HCT116 (cell line): ENCODE data around the gene TIAM2. TPM values are rescaled to one million over a fixed set of nuclear protein-coding genes. Genes with fewer than 3 reads are reported as not detected.

ENCODE experiments used
- ATAC-seq: fragments of 200-7000 bp; cut with Tn5 transposase; 2 replicates; pipeline ENCODE4 v1.9.1; 2020; ENCODE audit warnings: mild to moderate bottlenecking, moderate library complexity
- BruUV-seq: library from RNA; stranded (reverse); fragments of 400-500 nt; replicated peaks from 2 replicates; lab custom pipeline; 2021; lab: Mats Ljungman, UMichigan
- CTCF ChIA-PET: fragments of 300-600 bp; sonication (Branson Sonifier 250); formaldehyde crosslinking; loops from one replicate; lab custom pipeline; 2021; ENCODE audit warnings: antibody characterized with exemption; lab: Charles Lee
- POLR2A ChIA-PET: fragments of 300-600, 350-600 bp; sonication (Branson Sonifier 250); formaldehyde crosslinking; loops from one replicate; lab custom pipeline; 2021; ENCODE audit warnings: antibody characterized with exemption; lab: Charles Lee
- RAD21 ChIA-PET, 2 experiments: fragments of 300-600 bp; sonication (Branson Sonifier 250); formaldehyde crosslinking; loops; one replicate each; lab custom pipeline; 2023; ENCODE audit warnings: low total read pairs in 2 of 2; ENCODE audit not compliant: uncharacterized antibody in 2 of 2, unreplicated experiment in 2 of 2, low non-redundant PET in 1 of 2; lab: Charles Lee
- DNase-seq: peaks from one replicate; pipeline ENCODE4 v3.0.0-alpha.2; 2010; ENCODE audit warnings: low read depth, low spot score
- H2AFZ ChIP-seq: fragments of 200-600 bp; shearing (Covaris generic), sonication (generic); 2 replicates; pipeline ENCODE4 v1.6.1; 2017; ENCODE audit warnings: low read depth, mixed run types, mixed read lengths, antibody characterized with exemption, low read length; ENCODE audit not compliant: poor library complexity, severe bottlenecking
- H3K27ac ChIP-seq: 2 replicates; pipeline ENCODE4 v1.5.1; 2012; ENCODE audit warnings: low read depth, low read length
- H3K27me3 ChIP-seq: fragments of 200-600 bp; sonication (generic); 2 replicates; pipeline ENCODE4 v1.6.1; 2016; ENCODE audit warnings: mixed run types, low read length, mixed read lengths; ENCODE audit not compliant: insufficient read depth
- H3K36me3 ChIP-seq, 2 experiments: fragments of 200-500 bp in 1 of 2; fragments of 200-600 bp in 1 of 2; sonication (Bioruptor generic) in 1 of 2; sonication (generic) in 1 of 2; 2 replicates each; pipeline versions ENCODE4 v1.5.1 to v1.6.1; 2014 to 2016; ENCODE audit warnings: low read length in 2 of 2, inconsistent platforms in 1 of 2, mixed read lengths in 1 of 2, mixed run types in 1 of 2; ENCODE audit not compliant: insufficient read depth in 2 of 2, control insufficient read depth in 1 of 2
- H3K4me1 ChIP-seq, 2 experiments: fragments of 200-600 bp in 1 of 2; sonication (generic) in 1 of 2; 2 replicates each; pipeline versions ENCODE4 v1.5.1 to v1.6.1; 2012 to 2017; ENCODE audit warnings: low read length in 2 of 2, inconsistent platforms in 1 of 2, mild to moderate bottlenecking in 1 of 2, mixed read lengths in 1 of 2, mixed run types in 1 of 2, moderate library complexity in 1 of 2; ENCODE audit not compliant: insufficient read depth in 2 of 2, control insufficient read depth in 1 of 2
- H3K4me2 ChIP-seq: fragments of 200-600 bp; sonication (generic); 2 replicates; pipeline ENCODE4 v1.6.1; 2017; ENCODE audit warnings: mixed run types, low read length, mixed read lengths
- H3K4me3 ChIP-seq, 2 experiments: fragments of 200-600 bp in 1 of 2; sonication (generic) in 1 of 2; replicated peaks in 1 of 2; 2 replicates each; pipeline ENCODE4 v1.5.1; 2011 to 2016; ENCODE audit warnings: low read length in 2 of 2, control low read depth in 1 of 2, low read depth in 1 of 2, mild to moderate bottlenecking in 1 of 2, mixed read lengths in 1 of 2, mixed run types in 1 of 2
- H3K79me2 ChIP-seq: fragments of 200-600 bp; sonication (generic); 2 replicates; pipeline ENCODE4 v1.6.1; 2017; ENCODE audit warnings: mild to moderate bottlenecking, mixed run types, low read length, moderate library complexity, mixed read lengths; ENCODE audit not compliant: insufficient read depth
- H3K9ac ChIP-seq: fragments of 200-600 bp; sonication (generic); 2 replicates; pipeline ENCODE4 v1.6.1; 2016; ENCODE audit warnings: low read length, mixed read lengths
- H3K9me2 ChIP-seq: fragments of 200-600 bp; sonication (generic), shearing (Covaris generic); 2 replicates; pipeline ENCODE4 v1.6.1; 2017; ENCODE audit warnings: mixed run types, mild to moderate bottlenecking, moderate library complexity; ENCODE audit not compliant: insufficient read depth
- H3K9me3 ChIP-seq, 2 experiments: fragments of 200-500 bp in 1 of 2; fragments of 200-600 bp in 1 of 2; sonication (Bioruptor generic) in 1 of 2; sonication (generic) in 1 of 2; 2 replicates each; pipeline ENCODE4 v1.6.1; 2014 to 2017; ENCODE audit warnings: low read length in 2 of 2, mixed read lengths in 2 of 2, inconsistent platforms in 1 of 2, low read depth in 1 of 2, mild to moderate bottlenecking in 1 of 2, mixed run types in 1 of 2, moderate library complexity in 1 of 2; ENCODE audit not compliant: control insufficient read depth in 1 of 2, insufficient read depth in 1 of 2
- H4K20me1 ChIP-seq: fragments of 200-600 bp; sonication (generic), shearing (Covaris generic); 2 replicates; pipeline ENCODE4 v1.6.1; 2017; ENCODE audit warnings: mixed run types, mild to moderate bottlenecking, moderate library complexity; ENCODE audit not compliant: insufficient read depth
- CBX3 ChIP-seq: IDR thresholded peaks from 2 replicates; pipeline ENCODE4 v1.6.1; 2012; ENCODE audit warnings: low read depth
- CEBPB ChIP-seq: IDR thresholded peaks from 2 replicates; pipeline ENCODE4 v1.6.1; 2012; ENCODE audit warnings: low read depth
- EGR1 ChIP-seq: IDR thresholded peaks from 2 replicates; pipeline ENCODE4 v1.6.1; 2012; ENCODE audit warnings: low read depth
- ELF1 ChIP-seq: IDR thresholded peaks from 2 replicates; pipeline ENCODE4 v1.6.1; 2012; ENCODE audit warnings: low read depth, borderline replicate concordance
- EZH2 ChIP-seq: fragments of 200-600 bp; sonication (generic); IDR thresholded peaks from 2 replicates; pipeline ENCODE4 v1.6.1; 2017; ENCODE audit warnings: antibody characterized with exemption, mixed run types
- FOSL1 ChIP-seq: IDR thresholded peaks from 2 replicates; pipeline ENCODE4 v1.6.1; 2012; ENCODE audit warnings: low read depth
- JUND ChIP-seq: IDR thresholded peaks from 2 replicates; pipeline ENCODE4 v1.6.1; 2012
- POLR2A ChIP-seq: IDR thresholded peaks from 2 replicates; pipeline ENCODE4 v1.7.0; 2011; ENCODE audit warnings: borderline replicate concordance; ENCODE audit not compliant: insufficient read depth, insufficient read length; ENCODE audit errors: extremely low read depth
- POLR2AphosphoS5 ChIP-seq: IDR thresholded peaks from 2 replicates; pipeline ENCODE4 v1.6.1; 2011; ENCODE audit warnings: mild to moderate bottlenecking, low read depth, low read length, moderate library complexity
- SIN3A ChIP-seq: IDR thresholded peaks from 2 replicates; pipeline ENCODE4 v1.6.1; 2012; ENCODE audit warnings: low read depth
- SP1 ChIP-seq: IDR thresholded peaks from 2 replicates; pipeline ENCODE4 v1.6.1; 2012; ENCODE audit warnings: low read depth
- YY1 ChIP-seq: IDR thresholded peaks from 2 replicates; pipeline ENCODE4 v1.6.1; 2011; ENCODE audit warnings: low read length, low read depth, moderate library complexity, mild to moderate bottlenecking; ENCODE audit not compliant: insufficient replicate concordance; ENCODE audit errors: extremely low read depth
- ZNF274 ChIP-seq: fragments of 200-500 bp; sonication (Bioruptor generic); IDR thresholded peaks from 2 replicates; pipeline ENCODE4 v1.6.1; 2014; ENCODE audit warnings: mild to moderate bottlenecking, low read depth, low read length, inconsistent platforms
- intact Hi-C: fragments of 100-400 bp; cut with micrococcal nuclease; formaldehyde crosslinking; loops from 2 replicates; pipeline ENCODE4 v1.10.0; 2022
- total RNA-seq: library from RNA; stranded (reverse); gene quantifications from one replicate; pipeline ENCODE4 v1.2.1, GENCODE V29; 2021; ENCODE audit not compliant: unreplicated experiment
- TF ChIP-seq, protein P1 (sequence below), 3 experiments: fragments of 200-600 bp in 1 of 3; sonication (generic) in 1 of 3; IDR thresholded peaks in 2 of 3; conservative IDR thresholded peaks in 1 of 3; 2 replicates each; pipeline ENCODE4 v1.5.1; 2012 to 2017; ENCODE audit warnings: low read depth in 2 of 3, low read length in 2 of 3, antibody characterized with exemption in 1 of 3, borderline replicate concordance in 1 of 3, control low read depth in 1 of 3, mild to moderate bottlenecking in 1 of 3, mixed read lengths in 1 of 3, mixed run types in 1 of 3, moderate library complexity in 1 of 3; ENCODE audit not compliant: insufficient read depth in 1 of 3
- TF ChIP-seq, protein P2 (sequence below): IDR thresholded peaks from 2 replicates; pipeline ENCODE4 v1.6.1; 2011; ENCODE audit warnings: mild to moderate bottlenecking, low read length, moderate library complexity; ENCODE audit not compliant: insufficient replicate concordance; ENCODE audit errors: extremely low read depth
- TF ChIP-seq, protein P3 (sequence below): IDR thresholded peaks from 2 replicates; pipeline ENCODE4 v1.6.1; 2012

The TIAM2 gene
- total RNA-seq, 1 experiment from 2014 or later, result 9.4 TPM

DNA sequence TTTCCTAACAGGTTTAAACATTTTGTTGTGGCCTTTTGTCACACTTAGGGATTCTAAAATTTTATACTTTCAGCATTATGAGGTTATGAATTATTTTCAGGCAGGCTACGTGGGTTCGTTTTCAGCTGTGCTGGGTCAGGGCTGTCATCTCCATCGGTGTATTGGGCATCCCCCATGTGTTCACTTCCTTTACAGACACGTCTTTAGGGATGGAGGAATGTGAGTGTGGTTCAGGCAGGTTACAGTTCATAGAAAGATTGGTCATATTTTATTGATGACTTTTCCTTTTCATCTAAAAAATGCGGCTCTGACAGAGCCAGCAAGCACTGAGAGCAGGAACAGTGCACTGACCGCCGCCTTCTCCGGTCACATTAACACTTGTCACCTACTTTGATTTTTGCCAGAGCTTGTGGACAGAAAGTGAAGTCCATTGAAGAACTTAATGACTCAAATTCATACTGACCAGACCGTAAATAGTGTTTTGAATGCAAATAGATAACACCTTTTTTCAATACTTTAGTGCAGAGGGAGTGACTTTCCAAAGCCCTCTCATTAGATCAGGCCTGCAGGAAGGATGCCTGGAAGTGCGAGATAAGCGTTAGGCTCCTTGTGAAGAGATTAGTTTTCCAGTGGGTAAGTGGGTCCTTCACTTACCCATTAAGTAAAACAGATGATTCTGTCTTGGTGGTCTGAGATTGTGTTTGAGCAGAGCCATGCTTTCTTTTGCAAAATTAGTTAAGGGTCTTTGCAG lies 113.1 kb downstream of the TIAM2 start:
- H3K79me2 ChIP-seq, result no peaks in the 10 kb centered on the region
- H2AFZ ChIP-seq, result no peak overlapping the region
- no peaks in the 10 kb centered on the region for H3K9me3 ChIP-seq
- no peak overlapping the region for H3K4me2 ChIP-seq
- no peaks in the 10 kb centered on the region for H3K27me3 ChIP-seq
- H3K36me3 ChIP-seq, result no peaks in the 10 kb centered on the region
- H3K9ac ChIP-seq, result no peak overlapping the region
- ChIA-PET RAD21 (no interaction called here), CTCF (no interaction called here), POLR2A (no interaction called here)
- H3K4me1 ChIP-seq, result peaks cover 0 to under 1% of the 10 kb centered on the region in 2 experiments; a peak in 2 of 4 replicates
- intact Hi-C loops, result no loop called here
- H3K9me2 ChIP-seq, result no peaks in the 10 kb centered on the region
- H4K20me1 ChIP-seq, result no peaks in the 10 kb centered on the region
- BruUV-seq, result no TSS peak
- H3K4me3 ChIP-seq, result no peak overlapping the region
- DNase-seq, result no peak
- no peak for ATAC-seq
- TF ChIP-seq, protein P1, sequence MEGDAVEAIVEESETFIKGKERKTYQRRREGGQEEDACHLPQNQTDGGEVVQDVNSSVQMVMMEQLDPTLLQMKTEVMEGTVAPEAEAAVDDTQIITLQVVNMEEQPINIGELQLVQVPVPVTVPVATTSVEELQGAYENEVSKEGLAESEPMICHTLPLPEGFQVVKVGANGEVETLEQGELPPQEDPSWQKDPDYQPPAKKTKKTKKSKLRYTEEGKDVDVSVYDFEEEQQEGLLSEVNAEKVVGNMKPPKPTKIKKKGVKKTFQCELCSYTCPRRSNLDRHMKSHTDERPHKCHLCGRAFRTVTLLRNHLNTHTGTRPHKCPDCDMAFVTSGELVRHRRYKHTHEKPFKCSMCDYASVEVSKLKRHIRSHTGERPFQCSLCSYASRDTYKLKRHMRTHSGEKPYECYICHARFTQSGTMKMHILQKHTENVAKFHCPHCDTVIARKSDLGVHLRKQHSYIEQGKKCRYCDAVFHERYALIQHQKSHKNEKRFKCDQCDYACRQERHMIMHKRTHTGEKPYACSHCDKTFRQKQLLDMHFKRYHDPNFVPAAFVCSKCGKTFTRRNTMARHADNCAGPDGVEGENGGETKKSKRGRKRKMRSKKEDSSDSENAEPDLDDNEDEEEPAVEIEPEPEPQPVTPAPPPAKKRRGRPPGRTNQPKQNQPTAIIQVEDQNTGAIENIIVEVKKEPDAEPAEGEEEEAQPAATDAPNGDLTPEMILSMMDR (IDR thresholded peaks at IDR 0.05 in 2 of 3, conservative IDR thresholded peaks at IDR 0.05 in 1 of 3; ENCODE audit: borderline replicate concordance in 1 of 3, insufficient read depth in 1 of 3, low read depth in 2 of 3, low read length in 2 of 3), result no peak
- TF ChIP-seq SP1 (no peak), FOSL1 (no peak), EZH2 (no peak), ZNF274 (no peak), CEBPB (no peak), CBX3 (no peak), POLR2A (no peak)
- no peak overlapping the region for H3K27ac ChIP-seq

DNA sequence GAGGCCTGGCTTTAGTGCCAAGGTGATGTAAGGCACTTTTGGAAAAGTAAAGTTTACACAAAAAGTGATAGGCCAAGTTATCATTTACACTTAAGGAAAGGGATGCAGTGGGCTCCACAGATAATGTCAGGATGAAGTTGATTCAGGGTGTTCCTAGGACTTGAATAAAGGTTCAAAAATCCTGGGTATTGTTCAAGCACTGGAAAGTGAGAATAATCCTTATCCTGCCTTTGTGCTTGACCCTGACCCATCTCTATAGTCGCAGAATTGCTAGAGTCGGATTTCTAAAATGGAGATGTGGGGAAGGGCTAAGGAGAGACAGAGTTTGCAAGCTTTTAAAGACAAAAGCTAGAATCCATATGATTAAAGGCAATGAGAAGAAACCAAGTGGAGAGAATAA lies 115.6 kb downstream of the TIAM2 start:
- CTCF ChIA-PET, result no interaction called here
- intact Hi-C loops, result no loop called here
- TF ChIP-seq POLR2AphosphoS5 (no peak), EGR1 (no peak), ELF1 (no peak), JUND (no peak), FOSL1 (no peak), CBX3 (no peak), SIN3A (no peak), YY1 (no peak)
- TF ChIP-seq, protein P2, sequence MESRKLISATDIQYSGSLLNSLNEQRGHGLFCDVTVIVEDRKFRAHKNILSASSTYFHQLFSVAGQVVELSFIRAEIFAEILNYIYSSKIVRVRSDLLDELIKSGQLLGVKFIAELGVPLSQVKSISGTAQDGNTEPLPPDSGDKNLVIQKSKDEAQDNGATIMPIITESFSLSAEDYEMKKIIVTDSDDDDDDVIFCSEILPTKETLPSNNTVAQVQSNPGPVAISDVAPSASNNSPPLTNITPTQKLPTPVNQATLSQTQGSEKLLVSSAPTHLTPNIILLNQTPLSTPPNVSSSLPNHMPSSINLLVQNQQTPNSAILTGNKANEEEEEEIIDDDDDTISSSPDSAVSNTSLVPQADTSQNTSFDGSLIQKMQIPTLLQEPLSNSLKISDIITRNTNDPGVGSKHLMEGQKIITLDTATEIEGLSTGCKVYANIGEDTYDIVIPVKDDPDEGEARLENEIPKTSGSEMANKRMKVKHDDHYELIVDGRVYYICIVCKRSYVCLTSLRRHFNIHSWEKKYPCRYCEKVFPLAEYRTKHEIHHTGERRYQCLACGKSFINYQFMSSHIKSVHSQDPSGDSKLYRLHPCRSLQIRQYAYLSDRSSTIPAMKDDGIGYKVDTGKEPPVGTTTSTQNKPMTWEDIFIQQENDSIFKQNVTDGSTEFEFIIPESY, result no peak
- TF ChIP-seq, protein P3, sequence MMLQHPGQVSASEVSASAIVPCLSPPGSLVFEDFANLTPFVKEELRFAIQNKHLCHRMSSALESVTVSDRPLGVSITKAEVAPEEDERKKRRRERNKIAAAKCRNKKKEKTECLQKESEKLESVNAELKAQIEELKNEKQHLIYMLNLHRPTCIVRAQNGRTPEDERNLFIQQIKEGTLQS, result no peak

More for the DNA sequence above, 115.6 kb downstream of the TIAM2 start:
- H3K9me3 ChIP-seq, result no peaks in the 10 kb centered on the region
- H3K9me2 ChIP-seq, result no peaks in the 10 kb centered on the region
- BruUV-seq, result no TSS peak
- H3K4me2 ChIP-seq, result no peak overlapping the region
- H4K20me1 ChIP-seq, result no peaks in the 10 kb centered on the region
- H3K36me3 ChIP-seq, result no peaks in the 10 kb centered on the region
- no peak overlapping the region for H3K27ac ChIP-seq
- H3K4me3 ChIP-seq, result no peak overlapping the region
- ChIA-PET RAD21 (no interaction called here), POLR2A (no interaction called here)
- H3K27me3 ChIP-seq, result no peaks in the 10 kb centered on the region
- no peak overlapping the region for H3K9ac ChIP-seq
- ATAC-seq (no peak), DNase-seq (no peak)
- no peaks in the 10 kb centered on the region for H3K79me2 ChIP-seq
- no peaks in the 10 kb centered on the region for H3K4me1 ChIP-seq
- no peak overlapping the region for H2AFZ ChIP-seq
